GM18870 (cell line): ENCODE measurements around the gene KCTD20.
"Not testable (repeated sequence)": the region's sequence is repeated elsewhere in the genome, so short reads cannot be mapped to it uniquely, and the experiment has no call there.

ENCODE experiments used
- ATAC-seq: cut with Tn5 transposase; IDR thresholded peaks from one replicate; pipeline ENCODE4 v1.9.1; 2021; ENCODE audit warnings: moderate library complexity; ENCODE audit not compliant: unreplicated experiment

Gene KCTD20

GRCh38 chr6:36442671-36443470 is at the start of gene KCTD20, which contains the start of gene PXT1:
TSS of gene KCTD20 (plus strand) at chr6:36443000. CDS start at chr6:36470098, 27,098 bp downstream.
TSS of gene PXT1 (minus strand) at chr6:36442854. CDS start at chr6:36426082, 16,772 bp downstream.
- ATAC-seq = no peak

DNA sequence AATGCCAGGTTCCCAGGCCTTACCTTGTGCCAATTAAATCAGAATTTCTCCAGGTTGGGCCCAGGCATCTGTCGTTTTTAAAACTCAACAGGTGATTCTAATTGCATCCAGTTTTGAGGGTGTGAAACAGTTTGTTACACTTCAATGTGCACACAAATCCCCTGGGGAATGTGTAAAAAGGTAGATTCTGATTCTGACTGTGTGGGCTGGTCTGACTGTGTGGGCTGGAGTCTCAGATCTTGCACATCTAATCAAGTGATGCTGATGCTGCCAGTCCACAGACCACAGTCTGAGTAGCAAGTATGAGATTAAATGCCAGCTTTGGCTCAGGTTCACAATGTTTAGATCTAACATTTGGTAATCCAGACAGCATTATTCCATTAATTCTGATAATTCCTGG is 42.8 kb upstream of the KCTD20 start:
- ATAC-seq = no peak

DNA sequence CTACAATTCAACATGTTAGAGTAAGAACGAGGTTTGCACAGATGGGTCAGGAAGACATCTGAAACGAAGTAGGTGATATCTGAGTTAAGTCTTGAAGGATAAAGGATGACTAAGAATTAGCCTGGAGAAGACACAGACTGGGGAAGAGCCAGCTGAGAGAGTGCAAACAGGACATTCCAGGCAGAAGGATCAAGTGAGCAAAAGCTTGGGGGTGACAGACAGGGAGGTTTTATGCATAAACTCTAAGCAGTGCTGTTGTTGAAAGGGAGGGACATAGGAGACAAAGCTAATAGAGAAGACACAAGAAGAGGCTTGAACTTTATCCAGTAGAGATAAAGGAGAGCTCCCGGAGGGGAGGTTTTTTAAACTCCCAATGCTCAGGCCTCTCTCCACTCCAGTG is 40.3 kb upstream of the KCTD20 start:
- no peak for ATAC-seq

GRCh38 chr6:36404164-36404563 is 38.6 kb upstream of the KCTD20 start:
- no peak for ATAC-seq

- ATAC-seq = not testable (repeated sequence)
Observed at GRCh38 chr6:36409718-36410117, 33.1 kb upstream of the KCTD20 start.

DNA sequence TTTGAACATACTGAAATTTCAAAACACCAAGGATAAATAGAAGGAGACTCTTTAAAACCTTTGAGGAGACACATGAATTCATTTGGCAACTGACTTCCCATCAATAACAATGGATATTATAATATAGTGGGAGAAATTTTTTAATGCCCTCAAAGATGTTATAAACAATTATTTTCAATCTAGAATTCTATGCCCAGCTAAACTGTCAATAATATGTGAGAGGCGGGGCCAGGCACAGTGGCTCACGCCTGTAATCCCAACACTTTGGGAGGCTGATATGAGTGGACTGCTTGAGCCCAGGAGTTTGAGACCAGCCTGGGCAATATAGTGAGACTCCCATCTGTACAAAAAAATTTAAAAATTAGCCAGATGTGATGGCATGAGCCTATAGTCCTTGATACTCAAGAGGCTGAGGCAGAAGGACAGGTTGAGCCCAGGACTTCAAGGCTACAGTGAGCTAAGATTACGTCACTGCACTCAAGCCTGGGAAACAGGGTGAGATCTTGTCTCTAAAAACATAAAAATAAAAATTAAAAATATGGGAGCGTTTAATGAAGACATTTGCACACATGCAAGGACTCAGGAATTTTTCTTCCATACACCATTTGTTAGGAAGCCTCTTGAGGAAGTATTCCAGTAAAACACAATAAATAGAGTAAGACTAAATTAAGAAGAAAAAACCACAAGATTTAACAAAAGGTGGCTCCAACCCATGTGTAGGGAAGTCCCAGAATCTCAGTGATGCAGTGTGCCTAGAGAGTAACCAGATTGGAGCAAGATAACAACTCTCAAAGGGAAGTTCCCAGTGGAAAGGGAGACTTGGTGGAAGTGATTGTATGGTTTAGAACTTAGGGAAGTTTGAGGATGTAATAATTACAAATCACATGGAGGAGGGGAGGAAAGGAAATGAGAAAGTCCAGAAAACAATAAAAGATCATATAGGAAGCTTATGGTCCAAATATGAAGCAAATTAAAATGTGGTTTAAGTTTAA is 29.0 kb upstream of the KCTD20 start:
- no peak for ATAC-seq

DNA sequence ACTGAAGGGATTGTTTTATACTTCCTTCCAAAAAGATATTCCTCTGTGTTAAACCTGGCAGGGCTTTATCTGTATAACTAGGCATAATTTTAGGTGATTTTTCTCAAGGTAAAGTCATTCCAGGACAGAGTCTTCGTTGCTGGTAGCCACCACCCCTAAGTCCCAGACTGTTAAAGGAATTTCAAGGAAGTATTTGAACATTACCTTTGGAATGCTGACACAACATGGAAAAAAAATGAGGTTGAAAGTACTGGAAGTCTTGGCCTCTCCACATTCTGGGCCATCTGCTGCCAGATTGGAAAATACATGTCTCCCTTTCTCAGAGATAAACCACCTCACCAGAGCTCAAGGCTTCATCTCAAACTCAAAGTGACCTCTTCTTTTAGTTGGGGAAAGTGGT is 28.3 kb upstream of the KCTD20 start:
- ATAC-seq = no peak

DNA sequence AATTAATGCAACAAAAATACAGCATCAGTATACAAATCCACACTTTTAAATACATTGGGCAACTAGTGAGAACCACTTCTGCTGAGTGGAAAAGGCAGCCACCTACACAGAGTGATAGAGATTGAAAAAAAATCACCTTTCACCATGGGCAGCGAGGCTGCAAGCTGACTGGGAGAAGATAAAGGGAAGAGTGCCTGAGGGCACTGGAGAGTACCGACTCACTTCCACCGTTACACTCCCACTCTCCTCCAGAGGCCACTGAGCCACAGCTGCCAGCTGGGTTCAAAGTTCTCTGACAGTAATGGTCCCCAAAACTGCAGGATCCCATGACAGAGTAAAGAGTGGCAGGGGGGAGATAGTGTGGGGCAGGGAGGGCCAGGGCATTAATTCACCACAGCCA is 24.2 kb upstream of the KCTD20 start:
- ATAC-seq = no peak

DNA sequence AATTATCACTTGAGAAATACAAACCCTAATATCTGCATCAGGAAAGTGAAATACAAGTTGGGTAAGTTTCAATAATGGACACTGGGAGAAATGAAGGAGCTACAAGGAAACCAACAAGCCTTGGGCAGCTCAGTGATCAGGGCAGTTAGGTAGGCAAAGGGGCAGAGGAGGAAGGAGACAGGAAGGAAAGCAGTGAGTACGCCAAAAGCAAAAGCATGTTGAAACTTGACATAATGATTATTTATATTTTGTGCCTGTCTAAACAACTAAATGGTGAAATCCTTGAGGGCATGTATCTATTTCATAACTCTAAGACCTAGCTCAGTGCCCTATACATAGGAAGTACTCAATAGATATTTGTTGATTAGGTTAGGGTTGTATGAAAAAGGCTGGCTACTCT is 23.5 kb upstream of the KCTD20 start:
- ATAC-seq = no peak

- no peak for ATAC-seq
Observed at GRCh38 chr6:36422714-36423100, 20.1 kb upstream of the KCTD20 start.

DNA sequence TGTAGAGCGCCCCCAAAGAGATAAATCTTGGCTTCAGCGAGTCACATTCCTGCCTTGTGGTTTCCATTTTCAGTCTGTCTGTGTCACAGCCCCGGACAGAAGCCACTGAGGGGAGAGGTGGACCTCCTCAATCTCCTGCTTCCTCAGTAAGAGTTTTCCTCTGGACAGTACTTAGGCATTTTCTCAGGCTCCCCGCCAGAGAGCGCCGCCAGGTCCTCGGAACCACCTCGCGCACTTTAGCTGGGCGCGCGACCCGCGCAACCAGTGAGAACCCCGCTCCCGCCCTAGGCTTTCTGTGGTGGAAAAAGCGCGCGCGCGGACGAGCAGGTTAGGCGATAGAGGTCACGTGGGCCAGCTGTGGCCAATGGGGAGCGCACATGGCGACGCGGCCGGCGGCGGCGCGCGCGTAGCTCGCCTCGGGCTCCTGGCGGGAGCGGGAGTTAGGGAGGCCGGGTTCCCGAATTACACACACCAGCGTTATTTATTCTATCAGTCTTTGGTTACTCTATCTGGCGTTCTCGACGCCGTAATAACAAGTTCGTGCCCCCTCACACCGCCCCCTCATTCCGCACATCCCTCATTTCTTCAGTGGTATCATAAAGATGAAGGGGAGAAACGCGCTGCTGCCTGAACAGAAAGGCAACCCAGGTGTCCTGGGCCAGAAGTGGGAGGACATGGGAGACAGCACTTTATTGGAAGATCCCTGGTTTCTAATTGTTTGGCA is 19.5 kb upstream of the KCTD20 start:
- ATAC-seq = peak; percentile 76

DNA sequence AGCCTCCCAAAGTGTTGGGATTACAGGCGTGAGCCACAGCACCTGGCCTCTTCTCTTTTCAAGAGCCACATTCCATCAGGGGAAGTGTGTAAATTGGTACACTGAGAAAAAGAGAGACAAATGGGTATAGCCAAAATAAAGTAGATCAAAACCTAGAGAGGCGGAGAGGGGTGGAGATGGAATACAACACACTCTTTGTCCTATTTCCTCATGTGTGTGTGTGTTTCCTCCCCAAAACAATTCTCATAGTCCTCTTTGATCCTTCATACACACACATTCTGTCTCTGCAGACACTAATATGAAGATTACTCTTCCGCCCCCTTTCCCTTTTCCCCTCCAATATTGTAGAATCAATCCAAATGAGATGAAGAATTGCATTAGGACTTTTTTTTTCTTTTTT is 16.2 kb upstream of the KCTD20 start:
- no peak for ATAC-seq

DNA sequence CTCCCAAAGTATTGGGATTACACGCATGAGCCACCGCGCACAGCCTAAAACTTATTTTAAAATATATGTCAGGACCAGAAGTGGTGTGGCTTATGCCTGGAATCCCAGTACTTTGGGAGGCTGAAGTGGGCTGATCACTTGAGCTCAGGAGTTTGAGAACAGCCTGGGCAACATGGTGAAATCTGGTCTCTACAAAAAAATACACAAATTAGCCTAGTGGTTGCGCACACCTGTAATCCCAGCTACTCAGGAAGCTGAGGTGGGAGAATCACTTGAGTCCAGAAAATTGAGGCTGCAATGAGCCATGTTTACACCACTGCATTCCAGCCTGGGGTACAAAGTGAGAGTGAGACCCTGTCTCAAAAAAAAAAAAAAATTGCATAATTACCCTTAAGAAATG is 13.9 kb upstream of the KCTD20 start:
- no peak for ATAC-seq

- ATAC-seq = no peak
Observed at GRCh38 chr6:36430351-36430750, 12.4 kb upstream of the KCTD20 start.

- no peak for ATAC-seq
Observed at GRCh38 chr6:36431197-36431596, 11.6 kb upstream of the KCTD20 start.

DNA sequence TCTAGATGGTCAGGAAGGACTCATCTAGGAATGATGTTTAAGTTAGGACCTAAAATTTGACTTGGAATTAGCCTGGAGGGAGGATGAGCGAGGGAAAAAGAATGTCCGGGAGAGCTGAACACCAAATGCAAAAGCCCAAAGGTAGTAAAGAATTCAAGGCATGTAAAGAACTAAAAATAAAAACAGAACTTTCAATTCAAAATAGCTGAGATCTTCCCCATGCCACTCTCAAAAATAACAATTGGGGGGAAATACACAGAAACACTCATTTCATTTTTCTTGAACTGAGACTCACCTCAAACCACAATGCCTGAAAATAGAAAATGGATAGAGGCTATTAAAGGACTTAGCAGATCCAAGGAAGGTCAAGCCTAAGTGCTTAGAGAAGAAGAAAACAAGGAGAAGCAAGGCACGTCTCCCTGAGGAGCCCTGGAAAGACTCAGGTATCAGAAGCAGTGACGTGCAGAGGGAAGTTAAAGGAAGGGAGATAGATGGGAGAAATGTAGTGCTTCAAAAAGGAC is 10.6 kb upstream of the KCTD20 start:
- ATAC-seq = no peak

- no peak for ATAC-seq
Observed at GRCh38 chr6:36436466-36436865, 6.3 kb upstream of the KCTD20 start.

DNA sequence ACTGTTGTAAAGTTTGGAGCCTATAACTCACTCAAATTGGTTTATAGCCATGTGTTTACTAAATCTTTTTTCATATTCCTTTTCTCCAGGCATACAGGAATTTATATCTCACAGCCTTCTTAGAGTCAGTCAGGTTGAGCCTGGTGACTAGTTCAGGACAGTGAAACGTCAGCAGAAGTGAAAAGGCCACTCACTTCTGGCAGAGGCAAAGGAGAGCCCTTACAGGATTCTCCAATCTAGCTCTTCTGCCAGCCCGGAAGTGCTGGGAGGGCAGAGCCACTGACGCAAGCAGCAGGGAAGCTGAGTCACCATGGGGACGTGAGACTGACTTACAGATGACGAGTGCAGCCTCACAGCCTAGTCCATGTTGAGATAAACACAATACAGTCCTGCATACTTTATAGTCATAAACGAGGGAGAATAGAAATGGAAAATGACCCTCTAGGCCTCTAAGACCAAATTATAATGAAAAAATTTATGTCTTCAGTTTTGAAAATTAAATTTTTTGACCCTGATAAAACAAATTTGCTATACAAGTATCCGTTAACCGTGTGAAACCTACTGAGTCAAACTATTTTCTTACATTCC is 1.4 kb upstream of the KCTD20 start:
- peak; percentile 70 for ATAC-seq

DNA sequence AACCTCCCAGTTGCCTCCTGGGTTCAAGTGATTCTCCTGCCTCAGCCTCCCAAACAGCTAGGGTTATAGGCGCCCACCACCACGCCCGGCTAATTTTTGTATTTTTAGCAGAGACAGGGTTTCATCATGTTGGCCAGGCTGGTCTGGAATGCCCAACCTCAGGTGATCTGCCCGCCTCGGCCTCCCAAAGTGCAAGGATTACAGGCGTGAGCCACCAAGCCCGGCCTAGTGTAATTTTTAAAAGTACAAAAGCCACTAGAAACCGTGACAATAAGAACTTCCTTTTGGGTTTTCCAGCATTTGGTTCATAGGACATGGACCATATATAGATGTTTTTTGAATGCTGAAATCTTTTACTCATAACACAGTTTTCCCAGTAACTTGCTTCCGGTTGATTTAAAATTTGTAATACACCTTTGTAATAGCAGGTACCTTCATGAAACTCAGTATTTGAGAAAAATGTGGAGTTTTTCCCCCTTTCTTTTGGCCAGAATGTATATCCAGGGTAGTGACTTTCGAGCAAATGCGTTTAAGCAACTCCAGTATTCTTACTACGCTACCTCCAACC is 613 bp upstream of the KCTD20 start:
- ATAC-seq = no peak
